Heart left ventricle (tissue), 16 donors: ENCODE data around the gene SLBP. TPM values are rescaled to one million over a fixed set of nuclear protein-coding genes. Genes with fewer than 3 reads are reported as not detected.
A peak's percentile ranks its signal among the peaks of the same experiment; 100 is the strongest.

ENCODE experiments used
- ATAC-seq, 4 donors: fragments of 200-7000 bp; cut with Tn5 transposase; one replicate each; pipeline ENCODE4 v1.9.1; 2020 to 2022; ENCODE audit warnings: moderate library complexity in 4 of 4, mild to moderate bottlenecking in 3 of 4, moderate number of reproducible peaks in 1 of 4
- DNase-seq, 5 donors: peaks; one replicate each; pipeline ENCODE4 v3.0.0-alpha.2; 2020
- H3K27ac ChIP-seq, 12 donors: fragments of 200-600 bp; sonication (generic) in 4 of 12; one replicate each; pipeline versions ENCODE4 v1.5.0 to v1.8.0; 2016 to 2022; ENCODE audit warnings: mild to moderate bottlenecking in 2 of 12
- H3K27me3 ChIP-seq, 9 donors: fragments of 200-600 bp; sonication (generic) in 2 of 9; one replicate each; pipeline versions ENCODE4 v1.5.1 to v1.8.0; 2016 to 2022; ENCODE audit warnings: mild to moderate bottlenecking in 3 of 9
- H3K36me3 ChIP-seq, 9 donors: fragments of 200-600 bp; sonication (generic) in 2 of 9; one replicate each; pipeline versions ENCODE4 v1.5.0 to v1.8.0; 2018 to 2022; ENCODE audit warnings: mild to moderate bottlenecking in 2 of 9
- H3K4me1 ChIP-seq, 12 donors: fragments of 200-600 bp; sonication (generic) in 4 of 12; one replicate each; pipeline versions ENCODE4 v1.5.0 to v1.8.0; 2016 to 2022; ENCODE audit warnings: mild to moderate bottlenecking in 3 of 12
- H3K4me3 ChIP-seq, 12 donors: fragments of 200-600 bp; sonication (generic) in 4 of 12; one replicate each; pipeline versions ENCODE4 v1.5.0 to v1.8.0; 2017 to 2022; ENCODE audit warnings: mild to moderate bottlenecking in 9 of 12, moderate library complexity in 4 of 12
- H3K9me3 ChIP-seq, 12 donors: fragments of 200-600 bp; sonication (generic) in 4 of 12; one replicate each; pipeline versions ENCODE4 v1.5.0 to v1.8.0; 2016 to 2022; ENCODE audit warnings: mild to moderate bottlenecking in 1 of 12
- CTCF ChIP-seq, 12 donors: fragments of 200-600 bp; sonication (generic) in 4 of 12; IDR thresholded peaks; one replicate each; pipeline versions ENCODE4 v1.5.0 to v1.8.0; 2018 to 2022; ENCODE audit warnings: antibody characterized with exemption in 12 of 12, mild to moderate bottlenecking in 5 of 12
- POLR2A ChIP-seq, 2 donors: fragments of 450-650 bp; IDR thresholded peaks; one replicate each; pipeline ENCODE4 v1.6.1; 2017; ENCODE audit warnings: antibody characterized with exemption in 2 of 2, mild to moderate bottlenecking in 2 of 2, moderate library complexity in 2 of 2
- WGBS, 4 donors: extraction: QIAGEN DNeasy Blood & Tissue Kit in 2 of 4; methylation state at CpG; one replicate each; pipeline versions ENCODE4 v1.1.5 to v1.1.7; 2013 to 2018; 5-methylcytosine and 5-hydroxymethylcytosine counted together
- intact Hi-C, 10 donors: fragments of 100-400 bp; cut with DNase I; formaldehyde crosslinking; loops; one replicate each; pipeline versions ENCODE4 v1.11.1 to v1.14.2; 2022
- polyA plus RNA-seq, 2 donors: library from polyadenylated mRNA; stranded (reverse); fragments of 200-250 nt; gene quantifications; one replicate each; pipeline ENCODE4 v1.2.3, GENCODE V29; 2013
- total RNA-seq, 9 donors: library from RNA; depleted of rRNA in 2 of 9; stranded (reverse); fragments of >200 nt in 2 of 9; fragmentation: NEBNext Ultra II Directional in 3 of 9; extraction: Animal tissue kit (Norgen Biotek cat#: 25700) in 3 of 9; gene quantifications; one replicate each; pipeline versions ENCODE4 v1.1.0 to v1.2.4, GENCODE V29; 2016 to 2023
- donor health status: ischemic (EF 13 %, LVEDD 7.1; RV severe dilation, severe dysfunction).
- donor health status: healthy with polysubstance abuse.
- donor health status: DM: no; HTN: yes; CAD: no.
- donor health status: DM: no; HTN: no; CAD: no.
- donor health status: ischemic (EF 25% LVEDD 6.9; RV normal size, moderate dysfunction).
- donor health status: ischemic (EF 25% LVEDD 5.7; RV mildly dilated, moderate dysfunction).
- donor health status: healthy.
- donor health status: DM: yes; HTN: yes; CAD: no.
- donor health status: ischemic (EF 35%, LVEDD 5.7; RV mildly dilated, moderate dysfunction).
- donor health status: nonischemic (EF 11% LVEDD 7.7; RV severe dilation, severe dysfunction).
- donor health status: DM: yes; HTN: yes; CAD: no.
- donor health status: PGD.
- donor health status: ischemic (EF 29% LVEDD 5.4; RV normal size, mild dysfunction).
- donor health status: nonischemic (EF 23%, LVEDD 6.1; RV moderate dilation, normal function).

The SLBP gene
- total and polyA plus RNA-seq, 11 donors = 7.2 to 27.7 (median 11.7) TPM

- H3K27ac ChIP-seq = no peak overlapping the region
Measured at GRCh38 chr4:1717129-1718094, 5.3 kb upstream of the SLBP start.

GRCh38 chr4:1716065-1716945 lies 4.2 kb upstream of the SLBP start:
- H3K4me1 ChIP-seq = peaks cover 0 to 70% (median 48%) of the 10 kb centered on the region in 12 donors

More at GRCh38 chr4:1717129-1718094, 5.3 kb upstream of the SLBP start:
- Histone ChIP-seq H3K4me1 (peaks cover 5 to 77% (median 56%) of the 10 kb centered on the region in 12 donors), H3K4me3 (no peak overlapping the region), H3K36me3 (peaks cover 0 to 30% (median 15%) of the 10 kb centered on the region in 9 donors), H3K27me3 (no peaks in the 10 kb centered on the region), H3K9me3 (no peaks in the 10 kb centered on the region)
- intact Hi-C loops = loop anchor here in 1 of 10 donors (5.0 kb wide), 1 partner anchor 35 kb away; the partner anchor contains the start of gene FAM53A
- DNase-seq (no peak), ATAC-seq (no peak)
- no peak for TF ChIP-seq POLR2A (IDR thresholded peaks at IDR 0.05)
- no peak for TF ChIP-seq CTCF (IDR thresholded peaks at IDR 0.05)
- 88 to 92% (median 91%) methylated on average over 15 to 32 of the region's 32 CpGs for WGBS, 4 donors

GRCh38 chr4:1715002-1715758 lies 3.1 kb upstream of the SLBP start:
- Histone ChIP-seq H3K36me3 (peaks cover 0 to 33% (median 17%) of the 10 kb centered on the region in 9 donors), H3K4me3 (no peak overlapping the region), H3K27ac (peak overlapping the region in 7 of 12 donors; percentile 5 to 99 (median 43)), H3K4me1 (peaks cover 0 to 76% (median 56%) of the 10 kb centered on the region in 12 donors), H3K9me3 (no peaks in the 10 kb centered on the region), H3K27me3 (no peaks in the 10 kb centered on the region)
- intact Hi-C loops = loop anchor here in 1 of 10 donors (5.0 kb wide), 1 partner anchor 33 kb away; the partner anchor contains the start of gene FAM53A
- ATAC-seq = no peak
- DNase-seq = no peak
- WGBS, 4 donors = 58 to 66% (median 62%) methylated on average over 15 to 16 of the region's 16 CpGs
- TF ChIP-seq POLR2A (IDR thresholded peaks at IDR 0.05) (no peak), CTCF (IDR thresholded peaks at IDR 0.05) (no peak)

More at GRCh38 chr4:1716065-1716945, 4.2 kb upstream of the SLBP start:
- WGBS, 4 donors = 82 to 87% (median 85%) methylated on average over 9 to 15 of the region's 15 CpGs
- Histone ChIP-seq H3K36me3 (peaks cover 0 to 30% (median 15%) of the 10 kb centered on the region in 9 donors), H3K4me3 (no peak overlapping the region), H3K27ac (peak overlapping the region in 2 of 12 donors; percentile 22 to 99), H3K27me3 (no peaks in the 10 kb centered on the region), H3K9me3 (no peaks in the 10 kb centered on the region)
- intact Hi-C loops = loop anchor here in 1 of 10 donors (5.0 kb wide), 1 partner anchor 34 kb away; the partner anchor contains the start of gene FAM53A
- TF ChIP-seq POLR2A (IDR thresholded peaks at IDR 0.05) = no peak
- no peak for TF ChIP-seq CTCF (IDR thresholded peaks at IDR 0.05)
- no peak for ATAC-seq
- DNase-seq = no peak
